ENCODE measurements around the gene HAPLN3. TPM values are rescaled to one million over a fixed set of nuclear protein-coding genes. Genes with fewer than 3 reads are reported as not detected.
A peak's percentile ranks its signal among the peaks of the same experiment; 100 is the strongest.

The HAPLN3 gene
- total and polyA plus RNA-seq, 2 experiments from 2014 or later: 4.5 to 6.7 TPM

- peaks cover 7% of the 10 kb centered on the region; the same call in 1 of the 2 replicates for H3F3A ChIP-seq (ENCODE audit: insufficient read depth)
- no peaks in the 10 kb centered on the region for H4K20me1 ChIP-seq (ENCODE audit: insufficient read depth)
- no peak for DNase-seq
- H3K9me2 ChIP-seq (ENCODE audit: insufficient read depth): no peaks in the 10 kb centered on the region
- no peak overlapping the region for H2AFZ ChIP-seq
- no peak overlapping the region for H3K4me2 ChIP-seq (ENCODE audit: unreplicated experiment)
- H3K4me3 ChIP-seq: no peak overlapping the region
- H3K36me3 ChIP-seq (ENCODE audit: low read depth): no peaks in the 10 kb centered on the region
- H3K79me2 ChIP-seq (ENCODE audit: insufficient read depth): no peaks in the 10 kb centered on the region
- TF ChIP-seq EZH2phosphoT487 (IDR thresholded peaks at IDR 0.05; ENCODE audit: insufficient read depth, low read depth): no peak
- no peak for TF ChIP-seq EZH2 (IDR thresholded peaks at IDR 0.05; ENCODE audit: insufficient read depth, poor library complexity, severe bottlenecking)
- H3K4me1 ChIP-seq (ENCODE audit: insufficient read depth): no peaks in the 10 kb centered on the region
- in situ Hi-C loops (cut with MboI): no loop called here
- H3K9me3 ChIP-seq (ENCODE audit: low read depth): no peaks in the 10 kb centered on the region
- WGBS, 2 experiments (ENCODE audit: low coverage in 1 of 2, low lambda C conversion rate in 2 of 2, missing lambda C conversion rate in 2 of 2): 70 to 76% methylated on average over 13 to 18 of the region's 18 CpGs
- H3K27me3 ChIP-seq (replicated peaks; ENCODE audit: insufficient read depth): no peaks in the 10 kb centered on the region
- no peak overlapping the region for H3K27ac ChIP-seq
- H3K9ac ChIP-seq: no peak overlapping the region
Observed at GRCh38 chr15:88838667-88839066, 56.7 kb downstream of the HAPLN3 start.

GRCh38 chr15:88835646-88836045 lies 59.7 kb downstream of the HAPLN3 start:
- H3K4me1 ChIP-seq (ENCODE audit: insufficient read depth): no peaks in the 10 kb centered on the region
- H3K9me2 ChIP-seq (ENCODE audit: insufficient read depth): no peaks in the 10 kb centered on the region
- H3K4me2 ChIP-seq (ENCODE audit: unreplicated experiment): no peak overlapping the region
- no peak overlapping the region for H2AFZ ChIP-seq
- H3F3A ChIP-seq (ENCODE audit: insufficient read depth): peaks cover 7% of the 10 kb centered on the region; the same call in 1 of the 2 replicates
- H4K20me1 ChIP-seq (ENCODE audit: insufficient read depth): no peaks in the 10 kb centered on the region
- H3K27me3 ChIP-seq (replicated peaks; ENCODE audit: insufficient read depth): no peaks in the 10 kb centered on the region
- H3K27ac ChIP-seq: no peak overlapping the region
- H3K36me3 ChIP-seq (ENCODE audit: low read depth): no peaks in the 10 kb centered on the region
- H3K4me3 ChIP-seq: no peak overlapping the region
- 3 to 5% methylated on average over 2 of the region's 2 CpGs for WGBS, 2 experiments (ENCODE audit: low coverage in 1 of 2, low lambda C conversion rate in 2 of 2, missing lambda C conversion rate in 2 of 2)
- peak; percentile 55 for DNase-seq
- no peak overlapping the region for H3K9ac ChIP-seq
- TF ChIP-seq EZH2phosphoT487 (IDR thresholded peaks at IDR 0.05; ENCODE audit: insufficient read depth, low read depth): no peak
- TF ChIP-seq EZH2 (IDR thresholded peaks at IDR 0.05; ENCODE audit: insufficient read depth, poor library complexity, severe bottlenecking): no peak
- in situ Hi-C loops (cut with MboI): no loop called here
- no peaks in the 10 kb centered on the region for H3K9me3 ChIP-seq (ENCODE audit: low read depth)
- H3K79me2 ChIP-seq (ENCODE audit: insufficient read depth): no peaks in the 10 kb centered on the region

GRCh38 chr15:88835119-88835518 lies 60.2 kb downstream of the HAPLN3 start:
- peak; percentile 38 for DNase-seq
- no peaks in the 10 kb centered on the region for H3K9me3 ChIP-seq (ENCODE audit: low read depth)
- no peak overlapping the region for H2AFZ ChIP-seq
- no peaks in the 10 kb centered on the region for H3K4me1 ChIP-seq (ENCODE audit: insufficient read depth)
- peaks cover 7% of the 10 kb centered on the region; the same call in 1 of the 2 replicates for H3F3A ChIP-seq (ENCODE audit: insufficient read depth)
- no peak overlapping the region for H3K4me3 ChIP-seq
- H4K20me1 ChIP-seq (ENCODE audit: insufficient read depth): no peaks in the 10 kb centered on the region
- no peak overlapping the region for H3K4me2 ChIP-seq (ENCODE audit: unreplicated experiment)
- H3K27ac ChIP-seq: no peak overlapping the region
- H3K79me2 ChIP-seq (ENCODE audit: insufficient read depth): no peaks in the 10 kb centered on the region
- in situ Hi-C loops (cut with MboI): no loop called here
- no peaks in the 10 kb centered on the region for H3K36me3 ChIP-seq (ENCODE audit: low read depth)
- H3K27me3 ChIP-seq (replicated peaks; ENCODE audit: insufficient read depth): no peaks in the 10 kb centered on the region
- no peak overlapping the region for H3K9ac ChIP-seq
- H3K9me2 ChIP-seq (ENCODE audit: insufficient read depth): no peaks in the 10 kb centered on the region
- WGBS, 2 experiments (ENCODE audit: low coverage in 1 of 2, low lambda C conversion rate in 2 of 2, missing lambda C conversion rate in 2 of 2): 44 to 54% methylated on average over 4 of the region's 4 CpGs
- TF ChIP-seq EZH2 (IDR thresholded peaks at IDR 0.05; ENCODE audit: insufficient read depth, poor library complexity, severe bottlenecking): no peak
- no peak for TF ChIP-seq EZH2phosphoT487 (IDR thresholded peaks at IDR 0.05; ENCODE audit: insufficient read depth, low read depth)

GRCh38 chr15:88834211-88834812 lies 61.0 kb downstream of the HAPLN3 start:
- no peak overlapping the region for H3K4me3 ChIP-seq
- no peak overlapping the region for H2AFZ ChIP-seq
- no peak overlapping the region for H3K4me2 ChIP-seq (ENCODE audit: unreplicated experiment)
- H3K79me2 ChIP-seq (ENCODE audit: insufficient read depth): no peaks in the 10 kb centered on the region
- 68 to 77% methylated on average over 12 to 14 of the region's 14 CpGs for WGBS, 2 experiments (ENCODE audit: low coverage in 1 of 2, low lambda C conversion rate in 2 of 2, missing lambda C conversion rate in 2 of 2)
- H3K9me3 ChIP-seq (ENCODE audit: low read depth): no peaks in the 10 kb centered on the region
- in situ Hi-C loops (cut with MboI): no loop called here
- peaks cover 7% of the 10 kb centered on the region; the same call in 1 of the 2 replicates for H3F3A ChIP-seq (ENCODE audit: insufficient read depth)
- peak; percentile 15 for DNase-seq
- no peak overlapping the region for H3K27ac ChIP-seq
- H4K20me1 ChIP-seq (ENCODE audit: insufficient read depth): no peaks in the 10 kb centered on the region
- no peaks in the 10 kb centered on the region; the same call in 1 of the 2 replicates for H3K27me3 ChIP-seq (replicated peaks; ENCODE audit: insufficient read depth)
- H3K9ac ChIP-seq: no peak overlapping the region
- TF ChIP-seq EZH2phosphoT487 (IDR thresholded peaks at IDR 0.05; ENCODE audit: insufficient read depth, low read depth): no peak
- no peak for TF ChIP-seq EZH2 (IDR thresholded peaks at IDR 0.05; ENCODE audit: insufficient read depth, poor library complexity, severe bottlenecking)
- no peaks in the 10 kb centered on the region for H3K4me1 ChIP-seq (ENCODE audit: insufficient read depth)
- no peaks in the 10 kb centered on the region for H3K9me2 ChIP-seq (ENCODE audit: insufficient read depth)
- H3K36me3 ChIP-seq (ENCODE audit: low read depth): no peaks in the 10 kb centered on the region
